ENCODE results near the gene TIMMDC1. TPM values are rescaled to one million over a fixed set of nuclear protein-coding genes. Genes with fewer than 3 reads are reported as not detected.

TIMMDC1 gene
- total and polyA plus RNA-seq, 2 of the 4 experiments (the other 2 are of a cell fraction), result 52.5 to 56.6 TPM

DNA sequence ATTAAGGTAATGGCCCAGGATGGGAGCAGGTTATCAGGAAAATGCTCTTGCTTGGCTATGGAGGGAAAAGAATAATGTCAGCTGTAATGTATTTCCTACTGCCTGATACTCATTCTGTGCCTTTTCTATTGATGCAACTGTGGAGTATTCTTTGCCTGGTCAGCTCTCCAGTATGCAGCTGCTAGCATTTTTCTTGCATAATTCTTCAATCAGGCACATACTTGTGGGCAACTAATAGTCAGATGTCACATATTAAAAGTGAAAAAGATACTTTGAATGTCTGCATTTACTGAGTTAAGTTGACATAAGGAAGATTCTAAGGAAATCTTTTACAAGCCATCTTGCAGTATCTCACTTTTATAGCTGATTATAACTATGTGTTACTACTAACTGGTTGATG, 31.5 kb downstream of the TIMMDC1 start:
- Histone ChIP-seq H3K79me1 (ENCODE audit: low read depth in 1 of 2, low read length in 2 of 2) (no peaks in the 10 kb centered on the region), H3K4ac (ENCODE audit: low read depth, low read length) (no peak overlapping the region), H4K5ac (ENCODE audit: low read depth, low read length) (no peak overlapping the region), H4K91ac (ENCODE audit: insufficient read depth, low read depth, low read length) (no peak overlapping the region), H3K18ac (ENCODE audit: low read depth, low read length) (no peak overlapping the region), H3K9me3 (ENCODE audit: control insufficient read depth, insufficient read depth, low read length) (no peaks in the 10 kb centered on the region), H2BK20ac (ENCODE audit: low read depth, low read length) (no peak overlapping the region), H3K56ac (ENCODE audit: extremely low read depth, insufficient read depth, low read length) (no peak overlapping the region), H3K4me3 (ENCODE audit: insufficient read depth, low read depth, low read length) (no peak overlapping the region), H2AFZ (replicated peaks; ENCODE audit: low read length, poor library complexity) (no peak overlapping the region), H3K9ac (ENCODE audit: low read depth, low read length) (no peak overlapping the region), H4K8ac (ENCODE audit: low read depth in 2 of 2, low read length in 2 of 2) (no peak overlapping the region; a peak in 1 of 4 replicates), H3K4me1 (ENCODE audit: control insufficient read depth, insufficient read depth, low read length) (peaks cover 4% of the 10 kb centered on the region), H3K27ac (ENCODE audit: insufficient read depth, low read length) (no peak overlapping the region), H2AK5ac (ENCODE audit: low read depth, low read length) (no peak overlapping the region), H2BK5ac (ENCODE audit: low read depth, low read length, poor library complexity, severe bottlenecking) (no peak overlapping the region), H3K27me3 (ENCODE audit: control insufficient read depth, insufficient read depth, low read length) (no peaks in the 10 kb centered on the region), H2BK15ac (ENCODE audit: low read depth, low read length) (no peak overlapping the region), H4K20me1 (ENCODE audit: insufficient read depth, low read length) (no peaks in the 10 kb centered on the region), H3K36me3 (ENCODE audit: control insufficient read depth, insufficient read depth, low read length) (peaks cover 3% of the 10 kb centered on the region), H3K4me2 (ENCODE audit: low read depth, low read length) (peak overlapping the region; percentile 57), H2BK120ac (ENCODE audit: low read depth, low read length) (no peak overlapping the region), H2AK9ac (replicated peaks; ENCODE audit: low read depth, low read length, poor library complexity) (no peak overlapping the region), H3K9me1 (ENCODE audit: insufficient read depth, low read length) (no peaks in the 10 kb centered on the region), H3K14ac (replicated peaks; ENCODE audit: low read depth, low read length) (no peak overlapping the region), H3K23ac (ENCODE audit: low read depth, low read length) (no peak overlapping the region)
- BruUV-seq (replicated peaks), result no TSS peak
- DNase-seq (peak; percentile 71), ATAC-seq (ENCODE audit: low read depth) (peak; percentile 93)
- CTCF ChIA-PET, result no interaction called here
- in situ Hi-C loops (cut with MboI; ENCODE audit: low sequenced_read_pairs), result no loop called here
- dilution Hi-C loops (cut with HindIII; ENCODE audit: low sequenced_read_pairs, unreplicated experiment), result no loop called here
- POLR2A ChIA-PET (ENCODE audit: unreplicated experiment), result no interaction called here
- intact Hi-C loops (cut with micrococcal nuclease), result no loop called here
- TF ChIP-seq CEBPB (IDR thresholded peaks at IDR 0.05; ENCODE audit: low read depth, low read length), result peak; percentile 33; the same call in 1 of the 2 replicates
- TF ChIP-seq RFX5 (IDR thresholded peaks at IDR 0.05; ENCODE audit: low read depth, low read length), result no peak

Measured in IMR-90 (cell line).